Urinary bladder (tissue), 4 donors: ENCODE results near the gene TRIM7. TPM values are rescaled to one million over a fixed set of nuclear protein-coding genes. Genes with fewer than 3 reads are reported as not detected.
A peak's percentile ranks its signal among the peaks of the same experiment; 100 is the strongest.
"Not testable (repeated sequence)": the region's sequence is repeated elsewhere in the genome, so short reads cannot be mapped to it uniquely, and the experiment has no call there.

Source experiments
- DNase-seq: peaks from one replicate; pipeline ENCODE4 v3.0.0-alpha.2; 2015; ENCODE audit errors: extremely low spot score
- H3K27ac ChIP-seq: one replicate; pipeline ENCODE4 v1.5.1; 2013; ENCODE audit warnings: low read depth, mild to moderate bottlenecking, moderate library complexity
- H3K36me3 ChIP-seq: one replicate; pipeline ENCODE4 v1.6.1; 2013; ENCODE audit warnings: mild to moderate bottlenecking, moderate library complexity; ENCODE audit not compliant: insufficient read depth
- H3K4me1 ChIP-seq: one replicate; pipeline ENCODE4 v1.6.1; 2013; ENCODE audit warnings: mild to moderate bottlenecking, moderate library complexity; ENCODE audit not compliant: insufficient read depth
- H3K4me3 ChIP-seq: one replicate; pipeline ENCODE4 v1.5.1; 2013; ENCODE audit warnings: low read depth, low read length
- WGBS: extraction: QIAGEN DNeasy Blood & Tissue Kit; methylation state at CpG from one replicate; pipeline ENCODE4 v1.1.7; 2013; 5-methylcytosine and 5-hydroxymethylcytosine counted together
- polyA plus RNA-seq: library from polyadenylated mRNA; stranded (reverse); fragments of 200-250 nt; gene quantifications from one replicate; pipeline ENCODE4 v1.2.3, GENCODE V29; 2013
- total RNA-seq: library from RNA; depleted of rRNA; stranded (reverse); fragments of >200 nt; gene quantifications from one replicate; pipeline ENCODE4 v1.2.3, GENCODE V29; 2014
- donor health status: healthy with polysubstance abuse.
- donor health status: healthy.

TRIM7 gene
- total and polyA plus RNA-seq, 2 donors: 1.2 to 3.7 TPM

DNA sequence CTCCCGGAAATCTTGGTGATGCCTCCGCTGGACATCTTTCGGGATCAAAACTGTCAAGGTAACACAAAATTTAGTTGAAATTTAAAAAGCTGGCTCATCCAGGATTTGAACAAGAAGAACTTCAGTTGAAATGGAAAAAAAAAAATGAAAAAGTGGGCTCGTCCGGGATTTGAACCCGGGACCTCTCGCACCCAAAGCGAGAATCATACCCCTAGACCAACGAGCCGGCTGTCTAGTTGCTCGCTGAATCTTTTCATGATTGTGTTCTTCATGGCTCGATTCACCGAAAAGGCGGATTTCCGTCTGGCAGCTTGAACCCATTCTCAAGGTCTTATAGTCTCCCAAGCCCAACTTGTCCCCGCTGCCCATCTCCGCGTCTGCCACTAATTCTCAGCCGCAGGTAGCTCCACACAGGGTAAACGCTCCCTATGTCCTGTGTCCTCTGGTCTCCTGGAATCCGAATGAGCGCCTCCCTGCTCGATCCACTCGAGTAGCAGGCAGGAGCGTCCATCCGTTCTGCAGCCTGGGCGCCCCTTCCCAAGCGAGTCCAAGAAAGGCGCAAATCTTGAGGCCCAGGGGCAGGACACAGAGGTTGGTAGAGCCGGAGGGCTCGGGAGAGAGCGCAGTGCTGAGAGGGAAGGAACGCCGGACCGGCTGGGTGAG, 16.2 kb downstream of the TRIM7 start:
- H3K27ac ChIP-seq: no peak overlapping the region
- no peaks in the 10 kb centered on the region for H3K36me3 ChIP-seq
- peak overlapping the region; percentile 47 for H3K4me3 ChIP-seq
- peak; percentile 82 for DNase-seq
- under 1% methylated on average over 35 of the region's 35 CpGs for whole genome bisulfite sequencing
- H3K4me1 ChIP-seq: no peaks in the 10 kb centered on the region

DNA sequence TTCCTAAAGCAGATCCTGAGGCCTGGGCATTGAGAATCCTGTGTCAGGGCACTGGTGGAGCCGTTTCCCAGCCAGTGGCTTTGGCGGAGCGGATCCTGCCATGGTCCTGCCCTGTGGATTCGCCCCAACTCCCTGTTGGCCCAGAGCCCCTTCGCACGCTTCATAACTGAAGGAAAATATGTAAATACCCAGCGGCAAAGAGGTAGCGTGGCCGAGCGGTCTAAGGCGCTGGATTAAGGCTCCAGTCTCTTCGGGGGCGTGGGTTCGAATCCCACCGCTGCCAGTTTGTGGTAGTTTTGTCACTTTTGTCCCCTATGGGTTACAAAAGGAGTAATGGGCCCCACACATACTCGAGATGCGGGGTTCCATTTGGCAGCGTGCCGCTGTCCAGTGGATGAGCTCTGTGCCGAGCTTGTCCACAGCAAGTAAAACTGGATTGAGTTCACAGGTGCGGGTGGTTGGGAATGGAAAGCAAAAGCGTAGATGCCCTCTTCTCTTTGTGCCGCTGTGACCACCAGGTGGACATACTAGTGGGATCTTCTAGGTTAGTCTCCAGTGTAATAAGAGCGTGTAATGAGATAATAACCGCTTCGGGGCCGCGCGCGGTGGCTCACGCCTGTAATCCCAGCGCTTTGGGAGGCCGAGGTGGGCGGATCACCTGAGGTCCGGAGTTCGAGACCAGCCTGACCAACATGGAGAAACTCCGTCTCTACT, 17.3 kb downstream of the TRIM7 start:
- Histone ChIP-seq H3K4me1 (no peaks in the 10 kb centered on the region), H3K27ac (no peak overlapping the region), H3K36me3 (no peaks in the 10 kb centered on the region), H3K4me3 (no peak overlapping the region)
- no peak for DNase-seq
- WGBS: 3% methylated on average over 37 of the region's 37 CpGs

DNA sequence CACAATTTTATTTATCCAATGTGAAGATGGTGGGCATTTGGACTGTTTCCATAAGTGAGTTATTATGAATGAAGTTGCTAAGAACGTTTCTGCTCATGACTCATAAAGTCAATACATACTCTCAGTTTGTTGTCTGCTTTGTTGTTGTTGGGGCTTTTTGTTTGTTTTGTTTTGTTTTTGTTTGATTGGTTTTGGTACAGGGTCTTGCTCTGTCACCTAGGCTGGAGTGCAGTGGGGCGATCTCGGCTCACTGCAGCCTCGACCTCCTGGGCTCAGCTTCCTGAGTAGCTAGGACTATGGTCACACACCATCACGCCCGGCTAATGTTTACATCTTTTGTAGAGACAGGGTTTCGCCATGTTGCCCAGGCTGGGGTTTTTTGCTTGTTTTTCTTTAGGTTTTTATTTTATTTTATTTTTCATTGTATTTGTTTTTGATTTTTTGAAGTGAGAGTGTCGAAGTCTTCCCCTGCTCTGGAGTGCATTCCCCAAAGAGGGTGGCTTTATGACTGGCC, 18.0 kb downstream of the TRIM7 start:
- no peak overlapping the region for H3K4me3 ChIP-seq
- H3K36me3 ChIP-seq: no peaks in the 10 kb centered on the region
- H3K4me1 ChIP-seq: no peaks in the 10 kb centered on the region
- 43% methylated on average over 8 of the region's 8 CpGs for WGBS
- no peak overlapping the region for H3K27ac ChIP-seq
- no peak for DNase-seq

DNA sequence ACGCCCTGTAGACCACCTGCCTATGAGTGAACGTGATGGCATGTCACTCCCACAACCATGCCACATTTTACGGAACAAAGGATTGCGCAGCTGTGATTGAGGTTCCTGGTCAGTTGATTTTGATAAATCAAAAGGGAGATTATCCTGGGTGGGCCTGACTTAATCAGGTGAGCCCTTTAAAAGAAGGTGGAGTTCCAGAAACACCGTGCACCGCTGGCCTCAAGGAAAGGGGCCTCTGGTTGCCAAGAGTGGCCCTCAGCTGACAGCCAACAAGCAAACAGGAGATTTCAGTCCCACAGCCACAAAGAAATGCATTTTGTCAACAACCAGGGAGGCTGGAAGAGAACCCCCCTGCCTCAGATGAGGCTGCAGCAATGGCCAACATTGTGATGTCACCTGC, 19.0 kb downstream of the TRIM7 start:
- Histone ChIP-seq H3K4me1 (no peaks in the 10 kb centered on the region), H3K36me3 (no peaks in the 10 kb centered on the region), H3K4me3 (no peak overlapping the region), H3K27ac (no peak overlapping the region)
- 90% methylated on average over 6 of the region's 6 CpGs for WGBS
- no peak for DNase-seq

DNA sequence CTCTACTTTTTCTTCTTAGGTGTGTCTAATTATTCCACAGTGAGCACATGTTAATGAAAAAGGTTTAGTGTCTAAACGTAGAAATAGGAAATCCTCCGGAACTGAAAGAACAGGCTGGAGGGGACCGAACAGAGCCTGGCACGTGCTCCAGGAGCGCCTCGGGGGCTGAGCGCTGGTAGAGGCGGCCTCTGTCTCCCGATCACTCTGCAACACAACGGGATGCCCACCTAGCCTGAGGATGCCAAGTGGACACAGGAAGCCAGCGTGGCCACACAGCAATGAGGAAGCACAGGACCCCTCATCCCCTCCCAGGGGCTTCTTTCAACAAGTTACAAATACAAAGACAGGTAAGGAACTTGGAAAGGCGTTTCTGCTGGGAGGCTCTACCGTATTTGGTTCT, 19.4 kb downstream of the TRIM7 start:
- no peak overlapping the region for H3K27ac ChIP-seq
- H3K4me1 ChIP-seq: no peaks in the 10 kb centered on the region
- H3K36me3 ChIP-seq: no peaks in the 10 kb centered on the region
- no peak overlapping the region for H3K4me3 ChIP-seq
- DNase-seq: no peak
- 94% methylated on average over 13 of the region's 13 CpGs for WGBS

DNA sequence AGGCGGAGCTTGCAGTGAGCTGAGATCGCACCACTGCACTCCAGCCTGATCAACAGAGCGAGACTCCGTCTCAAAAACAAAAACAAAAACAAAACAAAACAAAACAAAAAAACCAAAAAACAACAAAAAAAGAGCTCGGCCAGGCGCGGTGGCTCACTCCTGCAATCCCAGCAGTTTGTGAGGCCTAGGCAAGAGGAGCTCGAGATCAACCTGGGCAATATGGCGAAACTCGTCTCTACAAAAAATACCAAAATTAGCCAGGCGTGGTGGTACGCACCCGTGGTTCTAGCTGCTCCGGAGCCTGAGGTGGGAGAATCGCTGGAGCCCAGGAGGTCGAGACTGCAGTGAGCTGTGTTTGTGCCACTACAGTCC, 20.2 kb downstream of the TRIM7 start:
- no peak overlapping the region for H3K27ac ChIP-seq
- no peak for DNase-seq
- H3K36me3 ChIP-seq: no peaks in the 10 kb centered on the region
- H3K4me3 ChIP-seq: no peak overlapping the region
- 77% methylated on average over 16 of the region's 16 CpGs for WGBS
- no peaks in the 10 kb centered on the region for H3K4me1 ChIP-seq

DNA sequence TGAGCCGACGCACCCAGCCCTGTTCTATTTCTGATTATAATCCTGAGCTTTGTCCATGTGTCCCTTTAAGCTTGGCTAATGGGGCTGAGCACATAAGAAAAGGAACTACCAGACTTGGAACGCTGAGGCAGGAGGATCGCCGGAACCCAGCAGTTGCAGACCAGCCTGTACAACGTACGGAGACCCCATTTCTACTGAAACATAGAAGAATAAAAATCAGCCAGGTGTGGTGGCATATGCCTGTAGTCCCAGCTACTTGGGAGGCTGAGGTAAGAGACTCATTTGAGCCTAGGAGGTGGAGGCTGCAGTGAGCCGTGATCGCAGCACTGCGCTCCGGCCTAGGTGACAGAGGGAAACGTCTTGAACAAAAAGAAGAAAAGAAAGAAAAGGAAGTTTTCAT, 22.3 kb downstream of the TRIM7 start:
- no peak for DNase-seq
- Histone ChIP-seq H3K4me1 (no peaks in the 10 kb centered on the region), H3K36me3 (no peaks in the 10 kb centered on the region), H3K27ac (no peak overlapping the region), H3K4me3 (no peak overlapping the region)
- WGBS: 75% methylated on average over 12 of the region's 12 CpGs

DNA sequence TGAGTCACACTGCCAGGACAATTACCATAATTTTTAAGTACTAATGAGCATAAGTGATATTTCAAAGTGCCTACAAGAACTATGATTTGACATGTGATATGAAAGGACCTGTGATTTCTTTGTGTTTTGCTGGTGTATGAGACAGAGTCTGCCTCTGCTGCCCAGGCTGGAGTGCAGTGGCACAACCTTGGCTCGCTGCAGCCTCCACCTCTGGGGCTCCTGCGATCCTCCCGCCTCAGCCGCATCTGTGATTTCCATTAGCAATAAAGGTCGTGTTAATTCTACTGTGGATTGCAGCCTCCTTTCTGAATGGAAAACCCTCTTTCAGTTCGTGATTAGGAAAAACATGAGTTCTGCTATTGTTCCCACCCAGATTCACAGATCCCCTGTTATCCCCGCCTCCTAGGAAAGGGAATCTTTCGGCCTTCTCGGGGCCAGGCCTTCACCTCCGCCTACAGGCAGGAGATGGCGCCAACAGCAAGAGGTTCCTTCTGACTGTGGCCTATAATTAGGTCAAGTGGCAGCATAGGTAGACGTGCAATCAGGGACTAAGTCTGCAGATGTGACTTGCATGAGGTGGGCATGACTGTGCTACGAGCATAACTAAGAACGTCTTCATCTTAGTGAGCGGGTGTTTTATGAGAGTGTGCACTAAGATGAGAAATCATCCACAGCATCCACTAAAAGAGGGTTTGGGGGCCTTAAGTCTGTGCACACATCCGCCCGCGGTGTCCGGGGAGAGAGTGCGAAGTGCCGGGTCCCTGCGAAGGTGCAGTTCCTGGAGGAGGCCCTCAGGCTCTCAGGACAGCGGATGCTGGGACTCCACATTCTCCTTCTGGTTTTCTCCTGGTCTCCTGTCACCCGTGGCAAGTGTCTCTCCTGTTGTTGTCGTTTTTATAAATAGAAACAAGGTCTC, 23.1 kb downstream of the TRIM7 start:
- Histone ChIP-seq H3K4me3 (no peak overlapping the region), H3K36me3 (no peaks in the 10 kb centered on the region), H3K4me1 (no peaks in the 10 kb centered on the region), H3K27ac (no peak overlapping the region)
- 50% methylated on average over 25 of the region's 25 CpGs for WGBS
- no peak for DNase-seq

DNA sequence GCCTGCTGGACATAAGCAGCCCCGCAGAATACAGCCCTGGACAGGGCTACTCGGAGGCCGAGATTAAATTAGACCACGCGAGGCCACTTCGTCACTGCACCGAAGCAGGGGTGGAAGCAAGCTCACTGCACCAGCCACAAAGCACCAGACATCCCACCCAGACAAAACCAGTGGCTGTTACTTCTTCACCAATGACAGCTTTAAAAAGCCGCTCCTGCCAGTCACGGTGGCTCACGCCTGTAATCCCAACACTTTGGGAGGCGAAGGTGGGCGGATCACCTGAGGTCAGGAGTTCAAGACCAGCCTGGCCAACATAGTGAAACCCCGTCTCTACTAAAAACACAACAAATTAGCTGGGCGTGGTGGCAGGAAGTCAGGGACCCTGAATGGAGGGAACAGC, 27.4 kb downstream of the TRIM7 start:
- H3K4me3 ChIP-seq, H3K27ac ChIP-seq, DNase-seq, H3K4me1 ChIP-seq, H3K36me3 ChIP-seq: not testable (repeated sequence)
- 72% methylated on average over 14 of the region's 14 CpGs for WGBS

DNA sequence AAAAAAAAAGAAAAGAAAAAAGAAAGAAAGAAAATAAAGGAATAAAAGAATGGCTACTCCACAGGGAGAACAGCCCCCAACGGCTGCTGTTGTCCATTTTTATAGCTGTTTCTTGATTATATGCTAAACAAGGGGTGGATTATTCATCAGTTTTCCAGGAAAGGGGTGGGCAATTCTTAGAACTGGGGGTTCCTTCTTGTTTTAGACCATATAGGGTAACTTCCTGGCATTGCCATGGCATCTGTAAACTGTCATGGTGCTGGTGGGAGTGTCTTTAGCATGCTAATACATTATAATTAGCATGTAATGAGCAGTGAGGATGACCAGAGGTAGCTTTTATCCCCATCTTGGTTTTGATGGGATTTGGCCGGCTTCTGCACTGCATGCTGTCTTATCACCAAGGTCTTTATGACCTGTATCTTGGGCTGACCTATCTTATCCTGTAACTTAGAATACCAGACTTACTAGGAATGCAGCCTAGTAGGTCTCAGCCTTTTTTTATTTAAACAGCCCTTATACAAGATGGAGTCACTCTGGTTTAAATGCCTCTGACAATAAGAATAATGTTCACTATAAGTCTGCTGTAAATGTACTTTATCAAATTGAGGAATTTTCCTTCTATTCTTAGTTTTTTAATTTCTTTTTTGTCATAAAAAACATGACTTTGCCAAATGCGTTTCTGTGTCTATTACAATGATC, 28.6 kb downstream of the TRIM7 start:
- Histone ChIP-seq H3K4me3 (no peak overlapping the region), H3K4me1 (no peaks in the 10 kb centered on the region), H3K36me3 (no peaks in the 10 kb centered on the region), H3K27ac (no peak overlapping the region)
- 51% methylated on average over 3 of the region's 3 CpGs for WGBS
- DNase-seq: no peak

DNA sequence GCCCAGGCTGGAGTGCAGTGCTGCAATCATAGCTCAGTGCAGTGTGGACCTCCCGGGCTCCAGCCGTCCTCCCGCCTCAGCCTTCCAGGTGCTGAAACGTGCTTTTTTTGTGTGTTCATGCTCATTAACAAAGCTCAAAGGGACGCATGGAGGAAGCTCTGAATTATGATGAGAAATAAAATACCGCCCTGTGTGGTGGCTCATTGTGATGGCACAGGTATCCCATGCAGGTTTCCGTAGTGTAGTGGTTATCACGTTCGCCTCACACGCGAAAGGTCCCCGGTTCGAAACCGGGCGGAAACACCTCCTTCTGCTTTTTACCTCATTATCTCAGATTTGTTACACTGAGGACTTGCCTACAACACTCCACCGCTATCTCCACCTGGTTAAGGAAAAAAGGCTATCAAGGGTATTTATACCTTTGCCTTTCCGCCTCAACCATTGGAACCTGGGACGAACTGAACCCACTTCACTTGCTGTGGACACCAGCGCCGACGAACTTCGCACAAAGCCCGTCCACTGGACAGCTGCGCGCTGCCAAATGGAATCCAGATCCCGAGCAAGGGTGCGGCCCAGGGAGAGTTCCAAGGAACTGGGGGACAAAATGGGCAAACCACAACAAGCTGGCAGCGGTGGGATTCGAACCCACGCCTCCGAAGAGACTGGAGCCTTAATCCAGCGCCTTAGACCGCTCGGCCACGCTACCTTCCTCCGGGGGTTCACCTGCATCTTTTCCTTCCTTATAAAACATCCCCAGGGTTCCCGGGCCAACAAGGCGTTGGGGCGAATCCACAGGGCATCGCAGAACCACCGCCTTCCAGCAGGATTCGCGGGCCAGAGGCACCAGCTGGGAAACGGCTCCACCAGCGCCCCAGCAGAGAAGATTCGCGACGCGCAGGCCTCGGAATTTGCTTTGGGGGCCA, 31.3 kb downstream of the TRIM7 start:
- H3K4me3 ChIP-seq: no peak overlapping the region
- 3% methylated on average over 50 of the region's 50 CpGs for WGBS
- H3K4me1 ChIP-seq: no peaks in the 10 kb centered on the region
- H3K36me3 ChIP-seq: no peaks in the 10 kb centered on the region
- no peak for DNase-seq
- H3K27ac ChIP-seq: no peak overlapping the region

DNA sequence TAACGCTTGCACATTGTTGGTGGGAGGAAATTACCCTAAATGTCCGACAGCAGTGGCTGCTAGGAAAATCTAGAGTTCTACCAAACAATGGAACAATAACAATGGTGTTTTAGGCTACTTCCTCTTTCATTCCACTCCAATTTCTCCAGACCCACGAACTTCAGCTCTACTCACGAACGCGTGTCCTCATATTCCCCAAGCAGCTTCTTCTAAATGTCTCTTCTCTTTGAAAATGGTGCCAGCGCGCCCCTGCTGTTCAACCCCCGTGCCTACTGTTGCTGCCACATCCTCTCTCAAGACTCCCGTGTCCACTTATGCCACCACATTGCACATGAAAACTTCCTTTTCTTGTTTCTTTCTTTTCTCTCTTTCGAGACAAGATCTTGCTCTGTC, 32.0 kb downstream of the TRIM7 start:
- 14% methylated on average over 11 of the region's 11 CpGs for WGBS
- Histone ChIP-seq H3K27ac (no peak overlapping the region), H3K4me3 (no peak overlapping the region), H3K36me3 (no peaks in the 10 kb centered on the region), H3K4me1 (no peaks in the 10 kb centered on the region)
- DNase-seq: no peak
